Ovary (tissue), 3 donors: Measurements from ENCODE around the gene GSTO2.

Experiments used
- CTCF ChIP-seq, 3 donors: fragments of 450-650 bp in 2 of 3; fragments of 200-600 bp in 1 of 3; IDR thresholded peaks; one replicate each; pipeline versions ENCODE4 v1.5.1 to v1.8.0; 2016 to 2022; ENCODE audit warnings: antibody characterized with exemption in 3 of 3, mild to moderate bottlenecking in 1 of 3
- POLR2A ChIP-seq: fragments of 450-650 bp; IDR thresholded peaks from one replicate; pipeline ENCODE4 v1.6.1; 2017; ENCODE audit warnings: antibody characterized with exemption, mild to moderate bottlenecking, moderate library complexity
- donor health status: DM: no; HTN: no; CAD: no.

- no peak for TF ChIP-seq CTCF (IDR thresholded peaks at IDR 0.05)
- TF ChIP-seq POLR2A = no peak
Measured at GRCh38 chr10:104276192-104276591, 7.2 kb downstream of the GSTO2 start.
